ENCODE measurements around the gene VPS52.

- no peak for TF ChIP-seq EZH2 (IDR thresholded peaks at IDR 0.05)
- no peak for TF ChIP-seq ZBTB33 (IDR thresholded peaks at IDR 0.05; ENCODE audit: extremely low read depth, insufficient replicate concordance, low read length)
- no peak for TF ChIP-seq CTCF (IDR thresholded peaks at IDR 0.05 in 2 of 3, conservative IDR thresholded peaks at IDR 0.05 in 1 of 3; ENCODE audit: borderline replicate concordance in 1 of 3, insufficient read depth in 1 of 3, low read depth in 2 of 3, low read length in 2 of 3)
- TF ChIP-seq POLR2AphosphoS5 (IDR thresholded peaks at IDR 0.05; ENCODE audit: low read depth, low read length): no peak
- no peak for TF ChIP-seq ZNF274 (IDR thresholded peaks at IDR 0.05; ENCODE audit: low read depth, low read length)
- TF ChIP-seq SRF (IDR thresholded peaks at IDR 0.05; ENCODE audit: low read depth): no peak
- TF ChIP-seq RAD21 (IDR thresholded peaks at IDR 0.05; ENCODE audit: low read depth): no peak
- no peak for TF ChIP-seq POLR2A (IDR thresholded peaks at IDR 0.05; ENCODE audit: borderline replicate concordance, extremely low read depth, insufficient read depth, insufficient read length)
- no peak for TF ChIP-seq SIN3A (IDR thresholded peaks at IDR 0.05; ENCODE audit: low read depth)
- TF ChIP-seq, protein P1, sequence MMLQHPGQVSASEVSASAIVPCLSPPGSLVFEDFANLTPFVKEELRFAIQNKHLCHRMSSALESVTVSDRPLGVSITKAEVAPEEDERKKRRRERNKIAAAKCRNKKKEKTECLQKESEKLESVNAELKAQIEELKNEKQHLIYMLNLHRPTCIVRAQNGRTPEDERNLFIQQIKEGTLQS (IDR thresholded peaks at IDR 0.05): no peak
- TF ChIP-seq YY1 (IDR thresholded peaks at IDR 0.05; ENCODE audit: extremely low read depth, insufficient replicate concordance, low read depth, low read length): no peak
- no peak for TF ChIP-seq ZFX (IDR thresholded peaks at IDR 0.05)
- TF ChIP-seq, protein P2, sequence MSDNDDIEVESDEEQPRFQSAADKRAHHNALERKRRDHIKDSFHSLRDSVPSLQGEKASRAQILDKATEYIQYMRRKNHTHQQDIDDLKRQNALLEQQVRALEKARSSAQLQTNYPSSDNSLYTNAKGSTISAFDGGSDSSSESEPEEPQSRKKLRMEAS (IDR thresholded peaks at IDR 0.05): no peak
- TF ChIP-seq EGR1 (IDR thresholded peaks at IDR 0.05; ENCODE audit: low read depth): no peak
Observed at GRCh38 chr6:33295621-33296369, 24.1 kb upstream of the VPS52 start.

Measured in HCT116 (cell line).